Kidney (tissue), 14 donors: ENCODE results near the gene FOXP2. TPM values are rescaled to one million over a fixed set of nuclear protein-coding genes. Genes with fewer than 3 reads are reported as not detected.
"Not testable (repeated sequence)": the region's sequence is repeated elsewhere in the genome, so short reads cannot be mapped to it uniquely, and the experiment has no call there.

Experiments
- DNase-seq, 5 donors: peaks; one replicate each; pipeline ENCODE4 v3.0.0-alpha.2; 2013 to 2020
- FAIRE-seq: peaks from 2 replicates; lab custom pipeline; 2012; peaks lifted over from hg19 to GRCh38; lab: Jason Lieb, UNC
- H3K27ac ChIP-seq, 2 donors: one replicate each; pipeline ENCODE4 v1.7.0; 2013; ENCODE audit warnings: low read depth in 2 of 2, low read length in 2 of 2, inconsistent platforms in 1 of 2
- H3K27me3 ChIP-seq: one replicate; pipeline ENCODE4 v1.7.1; 2013; ENCODE audit warnings: low read length, inconsistent platforms; ENCODE audit not compliant: control insufficient read depth, insufficient read depth
- H3K36me3 ChIP-seq, 3 donors: one replicate each; pipeline versions ENCODE4 v1.7.0 to v1.7.1; 2013; ENCODE audit warnings: low read length in 3 of 3, control low read depth in 1 of 3, inconsistent platforms in 1 of 3; ENCODE audit not compliant: insufficient read depth in 3 of 3, control insufficient read depth in 2 of 3
- H3K4me1 ChIP-seq, 3 donors: one replicate each; pipeline versions ENCODE4 v1.7.0 to v1.7.1; 2013; ENCODE audit warnings: low read length in 3 of 3, inconsistent platforms in 1 of 3, low read depth in 1 of 3; ENCODE audit not compliant: control insufficient read depth in 2 of 3, insufficient read depth in 2 of 3
- H3K4me3 ChIP-seq, 3 donors: one replicate each; pipeline versions ENCODE4 v1.7.0 to v1.8.1; 2013; ENCODE audit warnings: low read length in 3 of 3, control low read depth in 1 of 3, inconsistent platforms in 1 of 3
- H3K9ac ChIP-seq, 3 donors: one replicate each; pipeline versions ENCODE4 v1.7.0 to v1.7.1; 2013; ENCODE audit warnings: low read length in 3 of 3, control low read depth in 1 of 3, inconsistent platforms in 1 of 3
- H3K9me3 ChIP-seq, 3 donors: one replicate each; pipeline versions ENCODE4 v1.7.0 to v1.7.1; 2013; ENCODE audit warnings: low read length in 3 of 3, control low read depth in 1 of 3, inconsistent platforms in 1 of 3; ENCODE audit not compliant: control insufficient read depth in 2 of 3, insufficient read depth in 1 of 3
- CTCF ChIP-seq: IDR thresholded peaks from 3 replicates; pipeline ENCODE4 v1.5.1; 2012; ENCODE audit warnings: mild to moderate bottlenecking, moderate library complexity, borderline replicate concordance; ENCODE audit not compliant: insufficient read depth; ENCODE audit errors: extremely low read depth
- intact Hi-C: fragments of 100-400 bp; cut with DNase I; formaldehyde crosslinking; loops from one replicate; pipeline ENCODE4 v1.11.1; 2022
- polyA plus RNA-seq: library from polyadenylated mRNA; stranded (reverse); fragments of 350-450 nt; fragmentation: Illumina TruSeq; extraction: RNeasy Lipid Tissue Mini Kit (QIAGEN cat#74804); gene quantifications from one replicate; pipeline ENCODE4 v1.2.3, GENCODE V29; 2014; ENCODE audit warnings: low read depth, low replicate concordance; ENCODE audit not compliant: insufficient read depth
- total RNA-seq: library from RNA; stranded (reverse); fragmentation: NEBNext Ultra II Directional; extraction: Animal tissue kit (Norgen Biotek cat#: 25700); gene quantifications from one replicate; pipeline ENCODE4 v1.2.1, GENCODE V29; 2021
- donor health status: control.
- donor health status: control.
- donor health status: control.
- donor health status: control.
- donor health status: control.
- donor health status: DM: yes; HTN: yes; CAD: no.
- donor health status: Normal renal cell carcinoma (clear cell type).

FOXP2 gene
- total and polyA plus RNA-seq, 2 donors from 2014 or later, result 0.69 to 8.0 TPM

GRCh38 chr7:114606100-114606499 is 191.5 kb downstream of the FOXP2 start:
- no peaks in the 10 kb centered on the region for H3K27me3 ChIP-seq
- no peaks in the 10 kb centered on the region for H3K4me1 ChIP-seq
- no peak overlapping the region for H3K4me3 ChIP-seq
- H3K9me3 ChIP-seq, result no peaks in the 10 kb centered on the region
- intact Hi-C loops, result no loop called here
- no peak overlapping the region for H3K9ac ChIP-seq
- FAIRE-seq, result no peak
- H3K36me3 ChIP-seq, result no peaks in the 10 kb centered on the region
- no peak for DNase-seq
- TF ChIP-seq CTCF, result no peak
- H3K27ac ChIP-seq, result no peak overlapping the region

DNA sequence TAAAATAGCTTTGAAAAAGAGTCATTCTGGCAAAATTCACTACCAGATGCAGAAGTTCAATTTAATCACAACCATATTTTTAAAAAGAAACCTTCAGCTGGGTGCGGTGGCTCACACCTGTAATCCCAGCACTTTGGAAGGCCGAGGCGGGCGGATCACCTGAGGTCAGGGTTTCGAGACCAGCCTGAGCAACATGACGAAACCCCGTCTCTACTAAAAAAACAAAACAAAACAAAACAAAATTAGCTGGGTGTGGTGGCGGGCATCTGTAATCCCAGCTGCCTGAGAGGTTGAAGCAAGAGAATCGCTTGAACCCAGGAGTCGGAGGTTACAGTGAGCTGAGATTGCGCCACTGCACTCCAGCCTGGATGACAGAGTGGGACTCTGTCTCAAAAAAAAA is 194.2 kb downstream of the FOXP2 start:
- intact Hi-C loops, FAIRE-seq, H3K27ac ChIP-seq, H3K4me3 ChIP-seq, H3K9ac ChIP-seq, DNase-seq, H3K4me1 ChIP-seq, H3K36me3 ChIP-seq, H3K27me3 ChIP-seq, H3K9me3 ChIP-seq: not testable (repeated sequence)

DNA sequence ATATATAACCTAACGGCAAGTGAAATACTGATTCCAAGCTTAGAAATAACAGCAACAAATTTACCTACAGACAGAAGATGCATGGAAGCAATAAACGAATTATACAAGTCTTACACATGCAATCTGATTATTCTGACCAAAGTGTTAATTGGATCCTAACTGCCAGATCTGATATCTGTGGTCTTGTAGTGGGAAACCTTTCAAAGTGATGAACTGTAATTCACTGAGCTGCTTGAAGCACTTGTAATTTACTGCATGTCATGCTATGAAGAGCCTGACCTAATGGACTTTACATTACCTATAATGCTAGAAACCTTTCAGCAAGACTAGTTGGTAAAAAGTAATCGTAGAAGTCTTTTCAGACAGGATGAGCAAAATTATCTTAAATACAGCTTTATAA is 205.6 kb downstream of the FOXP2 start:
- Histone ChIP-seq H3K27ac (no peak overlapping the region), H3K27me3 (no peaks in the 10 kb centered on the region), H3K4me3 (no peak overlapping the region), H3K9me3 (no peaks in the 10 kb centered on the region), H3K4me1 (no peaks in the 10 kb centered on the region), H3K9ac (no peak overlapping the region), H3K36me3 (no peaks in the 10 kb centered on the region)
- intact Hi-C loops, result no loop called here
- no peak for TF ChIP-seq CTCF
- FAIRE-seq, result no peak
- no peak for DNase-seq

DNA sequence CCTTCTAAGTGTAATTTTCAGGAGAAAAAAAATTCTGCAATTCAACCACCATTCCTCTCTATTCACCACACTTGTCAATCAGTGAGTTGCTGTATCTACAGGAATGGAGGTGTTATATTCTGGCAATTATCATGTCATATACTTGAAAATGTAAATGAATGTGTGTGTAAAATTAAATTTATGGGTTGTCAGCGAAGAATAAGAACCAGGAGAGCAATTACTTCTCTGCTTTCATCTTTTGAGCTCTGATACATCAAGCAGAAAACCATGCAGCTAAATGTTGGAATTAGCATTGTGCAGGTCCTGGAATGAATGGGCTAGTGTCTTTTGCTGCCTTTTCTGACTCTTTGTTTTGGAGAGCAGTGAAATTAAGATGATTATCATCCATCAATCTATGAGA is 207.6 kb downstream of the FOXP2 start:
- Histone ChIP-seq H3K9me3 (no peaks in the 10 kb centered on the region), H3K9ac (no peak overlapping the region), H3K27ac (no peak overlapping the region), H3K27me3 (no peaks in the 10 kb centered on the region), H3K4me3 (no peak overlapping the region), H3K4me1 (no peaks in the 10 kb centered on the region), H3K36me3 (no peaks in the 10 kb centered on the region)
- TF ChIP-seq CTCF, result no peak
- DNase-seq (no peak), FAIRE-seq (no peak)
- intact Hi-C loops, result no loop called here
